Lower leg skin (tissue), 4 donors: Measurements from ENCODE around the gene PLCH1. TPM values are rescaled to one million over a fixed set of nuclear protein-coding genes. Genes with fewer than 3 reads are reported as not detected.

Source experiments
- DNase-seq, 2 donors: peaks; one replicate each; pipeline ENCODE4 v3.0.0-alpha.2; 2019; ENCODE audit warnings: low spot score in 2 of 2
- H3K4me3 ChIP-seq: fragments of 200-600 bp; sonication (generic); 2 replicates; pipeline ENCODE4 v1.5.1; 2017; ENCODE audit warnings: mild to moderate bottlenecking, low read depth; ENCODE audit not compliant: poor library complexity, severe bottlenecking
- CTCF ChIP-seq, 3 donors: fragments of 450-650 bp; IDR thresholded peaks; one replicate each; pipeline ENCODE4 v1.5.1; 2016; ENCODE audit warnings: antibody characterized with exemption in 3 of 3, mild to moderate bottlenecking in 3 of 3, moderate library complexity in 2 of 3
- POLR2A ChIP-seq, 2 donors: fragments of 450-650 bp; IDR thresholded peaks; one replicate each; pipeline ENCODE4 v1.6.1; 2016 to 2017; ENCODE audit warnings: antibody characterized with exemption in 2 of 2, mild to moderate bottlenecking in 1 of 2, moderate library complexity in 1 of 2
- WGBS, 2 donors: methylation state at CpG; one replicate each; pipeline ENCODE4 v1.1.5; 2018; 5-methylcytosine and 5-hydroxymethylcytosine counted together
- intact Hi-C: fragments of 100-400 bp; cut with DNase I; formaldehyde crosslinking; loops from one replicate; pipeline ENCODE4 v1.15.0; 2023; ENCODE audit warnings: low total_unique reads
- total RNA-seq, 4 donors: library from RNA; depleted of rRNA; stranded (reverse); fragments of >200 nt; gene quantifications; one replicate each; pipeline ENCODE4 v1.1.0, GENCODE V29; 2016

The PLCH1 gene
- total RNA-seq, 4 donors from 2014 or later: 0.55 to 1.2 (median 0.79) TPM

GRCh38 chr3:155391104-155391503 lies 353.8 kb downstream of the PLCH1 start:
- no peak for DNase-seq
- intact Hi-C loops: no loop called here
- H3K4me3 ChIP-seq: no peak overlapping the region
- TF ChIP-seq POLR2A (IDR thresholded peaks at IDR 0.05): no peak
- 50 to 65% methylated on average over 2 of the region's 2 CpGs for WGBS, 2 donors

GRCh38 chr3:155390351-155390750 lies 354.5 kb downstream of the PLCH1 start:
- intact Hi-C loops: no loop called here
- no peak for DNase-seq
- no peak for TF ChIP-seq CTCF (IDR thresholded peaks at IDR 0.05)
- TF ChIP-seq POLR2A (IDR thresholded peaks at IDR 0.05): no peak
- H3K4me3 ChIP-seq: no peak overlapping the region

GRCh38 chr3:155388417-155388816 lies 356.5 kb downstream of the PLCH1 start:
- WGBS, 2 donors: 77 to 90% methylated on average over 2 of the region's 2 CpGs
- no peak for DNase-seq
- no peak overlapping the region for H3K4me3 ChIP-seq
- intact Hi-C loops: loop anchor here (5.0 kb wide), 1 partner anchor 704 kb away; no protein-coding TSS in a partner anchor
- TF ChIP-seq CTCF (IDR thresholded peaks at IDR 0.05) (no peak), POLR2A (IDR thresholded peaks at IDR 0.05) (no peak)

GRCh38 chr3:155387571-155387970 lies 357.3 kb downstream of the PLCH1 start:
- WGBS, 2 donors: 75 to 76% methylated on average over 3 of the region's 3 CpGs
- intact Hi-C loops: loop anchor here (5.0 kb wide), 1 partner anchor 705 kb away; no protein-coding TSS in a partner anchor
- DNase-seq: no peak
- TF ChIP-seq POLR2A (IDR thresholded peaks at IDR 0.05): no peak
- no peak for TF ChIP-seq CTCF (IDR thresholded peaks at IDR 0.05)
- no peak overlapping the region for H3K4me3 ChIP-seq

- no peak for TF ChIP-seq CTCF (IDR thresholded peaks at IDR 0.05)
- no peak for TF ChIP-seq POLR2A (IDR thresholded peaks at IDR 0.05)
- WGBS, 2 donors: 61 to 62% methylated on average over 8 of the region's 8 CpGs
- no peak for DNase-seq
- intact Hi-C loops: loop anchor here (5.0 kb wide), 1 partner anchor 705 kb away; no protein-coding TSS in a partner anchor
- no peak overlapping the region for H3K4me3 ChIP-seq
These were observed 358.0 kb downstream of the PLCH1 start for GRCh38 chr3:155386919-155387318.

- intact Hi-C loops: loop anchor here (5.0 kb wide), 1 partner anchor 706 kb away; no protein-coding TSS in a partner anchor
- 58 to 66% methylated on average over 4 of the region's 4 CpGs for WGBS, 2 donors
- H3K4me3 ChIP-seq: no peak overlapping the region
- no peak for DNase-seq
- TF ChIP-seq POLR2A (IDR thresholded peaks at IDR 0.05) (no peak), CTCF (IDR thresholded peaks at IDR 0.05) (no peak)
These were observed 358.8 kb downstream of the PLCH1 start for GRCh38 chr3:155385896-155386625.
